Astrocyte of the spinal cord (primary cell): ENCODE results near the gene C2CD4C.

Experiments
- DNase-seq: peaks from one replicate; pipeline ENCODE4 v3.0.0; 2011; ENCODE audit warnings: low read depth, low spot score
- H3K4me3 ChIP-seq: 2 replicates; pipeline ENCODE4 v1.5.1; 2011; ENCODE audit warnings: low read depth, mild to moderate bottlenecking, low read length, moderate library complexity
- CTCF ChIP-seq: IDR thresholded peaks from 2 replicates; pipeline ENCODE4 v1.5.1; 2012; ENCODE audit warnings: low read depth, mild to moderate bottlenecking, low read length, inconsistent platforms
- in situ Hi-C: cut with HindIII; loops from 2 replicates; pipeline ENCODE4 v1.10.0; 2017; ENCODE audit warnings: low sequenced_read_pairs

C2CD4C gene

GRCh38 chr19:372306-372890 is 36.5 kb downstream of the C2CD4C start:
- peak; percentile 71 for DNase-seq
- in situ Hi-C loops: no loop called here
- no peak for TF ChIP-seq CTCF

GRCh38 chr19:371501-372168 is 37.3 kb downstream of the C2CD4C start:
- H3K4me3 ChIP-seq: no peak overlapping the region
- TF ChIP-seq CTCF: no peak
- DNase-seq: no peak
- in situ Hi-C loops: no loop called here

More at GRCh38 chr19:372306-372890, 36.5 kb downstream of the C2CD4C start:
- no peak overlapping the region for H3K4me3 ChIP-seq

GRCh38 chr19:370641-371330 is 38.2 kb downstream of the C2CD4C start:
- in situ Hi-C loops: no loop called here
- DNase-seq: no peak
- no peak for TF ChIP-seq CTCF
- H3K4me3 ChIP-seq: no peak overlapping the region

GRCh38 chr19:369876-370275 is 39.1 kb downstream of the C2CD4C start:
- in situ Hi-C loops: no loop called here
- DNase-seq: no peak
- no peak for TF ChIP-seq CTCF
- no peak overlapping the region for H3K4me3 ChIP-seq

- H3K4me3 ChIP-seq: no peak overlapping the region
- no peak for TF ChIP-seq CTCF
- no peak for DNase-seq
- in situ Hi-C loops: no loop called here
These were observed 39.7 kb downstream of the C2CD4C start for GRCh38 chr19:369256-369655.

- TF ChIP-seq CTCF: no peak
- H3K4me3 ChIP-seq: no peak overlapping the region
- DNase-seq: no peak
- in situ Hi-C loops: no loop called here
These were observed 40.3 kb downstream of the C2CD4C start for GRCh38 chr19:368630-369024.
